IMR-90 (cell line): ENCODE measurements around the gene CD244. TPM values are rescaled to one million over a fixed set of nuclear protein-coding genes. Genes with fewer than 3 reads are reported as not detected.
A peak's percentile ranks its signal among the peaks of the same experiment; 100 is the strongest.

Experiments
- ATAC-seq: fragments of 200-7000 bp; cut with Tn5 transposase; 2 replicates; pipeline ENCODE4 v1.9.1; 2020; ENCODE audit warnings: low read depth, mild to moderate bottlenecking, moderate library complexity
- BruUV-seq: library from RNA; stranded (reverse); fragments of 400-500 nt; replicated peaks from 2 replicates; lab custom pipeline; 2021; lab: Mats Ljungman, UMichigan
- CTCF ChIA-PET: fragments of 300-600 bp; formaldehyde crosslinking; extraction: SDS; loops from one replicate; lab custom pipeline; 2021; ENCODE audit warnings: antibody characterized with exemption; lab: Yijun Ruan, JAX
- POLR2A ChIA-PET: fragments of 300-600 bp; sonication (Branson Sonifier 250); formaldehyde crosslinking; loops from one replicate; lab custom pipeline; 2022; ENCODE audit warnings: antibody characterized with exemption; ENCODE audit not compliant: unreplicated experiment; lab: Charles Lee
- DNase-seq: peaks from one replicate; pipeline ENCODE4 v3.0.0; 2013
- H2AFZ ChIP-seq: replicated peaks from 2 replicates; pipeline ENCODE3; 2013; ENCODE audit warnings: low read length, mild to moderate bottlenecking; ENCODE audit not compliant: poor library complexity
- H2AK5ac ChIP-seq: 2 replicates; pipeline ENCODE4 v1.6.1; 2013; ENCODE audit warnings: low read depth, low read length, inconsistent platforms
- H2AK9ac ChIP-seq: replicated peaks from 2 replicates; pipeline ENCODE3; 2013; ENCODE audit warnings: mild to moderate bottlenecking, low read depth, low read length, moderate library complexity; ENCODE audit not compliant: poor library complexity
- H2BK120ac ChIP-seq: 2 replicates; pipeline ENCODE4 v1.6.1; 2013; ENCODE audit warnings: low read depth, low read length, inconsistent platforms
- H2BK15ac ChIP-seq: 3 replicates; pipeline ENCODE4 v1.6.1; 2013; ENCODE audit warnings: low read depth, low read length, inconsistent platforms
- H2BK20ac ChIP-seq: 2 replicates; pipeline ENCODE4 v1.6.1; 2013; ENCODE audit warnings: low read depth, mild to moderate bottlenecking, inconsistent platforms, low read length, moderate library complexity
- H2BK5ac ChIP-seq: 2 replicates; pipeline ENCODE4 v1.6.1; 2013; ENCODE audit warnings: mild to moderate bottlenecking, low read depth, low read length, inconsistent platforms; ENCODE audit not compliant: poor library complexity, severe bottlenecking
- H3K14ac ChIP-seq: replicated peaks from 2 replicates; pipeline ENCODE4 v1.6.1; 2013; ENCODE audit warnings: low read depth, low read length, inconsistent platforms
- H3K18ac ChIP-seq: 2 replicates; pipeline ENCODE4 v1.6.1; 2013; ENCODE audit warnings: low read depth, low read length, control low read depth
- H3K23ac ChIP-seq: 2 replicates; pipeline ENCODE4 v1.6.1; 2013; ENCODE audit warnings: low read depth, low read length, inconsistent platforms
- H3K27ac ChIP-seq: 2 replicates; pipeline ENCODE4 v1.5.1; 2013; ENCODE audit warnings: mild to moderate bottlenecking, control low read depth, low read length; ENCODE audit not compliant: insufficient read depth
- H3K27me3 ChIP-seq: 2 replicates; pipeline ENCODE4 v1.6.1; 2013; ENCODE audit warnings: low read length; ENCODE audit not compliant: control insufficient read depth, insufficient read depth
- H3K36me3 ChIP-seq: 2 replicates; pipeline ENCODE4 v1.6.1; 2013; ENCODE audit warnings: low read length, mixed read lengths; ENCODE audit not compliant: control insufficient read depth, insufficient read depth
- H3K4ac ChIP-seq: 2 replicates; pipeline ENCODE4 v1.6.1; 2013; ENCODE audit warnings: low read depth, low read length, inconsistent platforms
- H3K4me1 ChIP-seq: 2 replicates; pipeline ENCODE4 v1.6.1; 2013; ENCODE audit warnings: low read length, mixed read lengths; ENCODE audit not compliant: control insufficient read depth, insufficient read depth
- H3K4me2 ChIP-seq: 2 replicates; pipeline ENCODE4 v1.6.1; 2013; ENCODE audit warnings: low read depth, mild to moderate bottlenecking, control low read depth, low read length, moderate library complexity
- H3K4me3 ChIP-seq: 2 replicates; pipeline ENCODE4 v1.5.1; 2013; ENCODE audit warnings: low read depth, mild to moderate bottlenecking, control low read depth, low read length, moderate library complexity; ENCODE audit not compliant: insufficient read depth
- H3K56ac ChIP-seq: 2 replicates; pipeline ENCODE4 v1.6.1; 2013; ENCODE audit warnings: low read length, inconsistent platforms; ENCODE audit not compliant: insufficient read depth; ENCODE audit errors: extremely low read depth
- H3K79me1 ChIP-seq, 2 experiments: 2 replicates each; pipeline ENCODE4 v1.6.1; 2013; ENCODE audit warnings: low read length in 2 of 2, inconsistent platforms in 1 of 2, low read depth in 1 of 2
- H3K9ac ChIP-seq: 2 replicates; pipeline ENCODE4 v1.6.1; 2013; ENCODE audit warnings: low read depth, low read length, control low read depth
- H3K9me1 ChIP-seq: 2 replicates; pipeline ENCODE4 v1.6.1; 2013; ENCODE audit warnings: low read length, inconsistent platforms; ENCODE audit not compliant: insufficient read depth
- H3K9me3 ChIP-seq: 2 replicates; pipeline ENCODE4 v1.6.1; 2013; ENCODE audit warnings: low read length; ENCODE audit not compliant: control insufficient read depth, insufficient read depth
- H4K20me1 ChIP-seq: 2 replicates; pipeline ENCODE4 v1.6.1; 2013; ENCODE audit warnings: low read length, inconsistent platforms; ENCODE audit not compliant: insufficient read depth
- H4K5ac ChIP-seq: 2 replicates; pipeline ENCODE4 v1.6.1; 2013; ENCODE audit warnings: mild to moderate bottlenecking, low read depth, low read length, control low read depth
- H4K8ac ChIP-seq, 2 experiments: 2 replicates each; pipeline ENCODE4 v1.6.1; 2013; ENCODE audit warnings: low read depth in 2 of 2, low read length in 2 of 2, control low read depth in 1 of 2, inconsistent platforms in 1 of 2
- H4K91ac ChIP-seq: 2 replicates; pipeline ENCODE4 v1.6.1; 2013; ENCODE audit warnings: low read depth, low read length, inconsistent platforms; ENCODE audit not compliant: insufficient read depth
- BHLHE40 ChIP-seq: fragments of 150-350 bp; IDR thresholded peaks from 2 replicates; pipeline ENCODE4 v1.6.1; 2016; ENCODE audit warnings: mild to moderate bottlenecking, low read depth, low read length
- CHD1 ChIP-seq: IDR thresholded peaks from 2 replicates; pipeline ENCODE4 v1.6.1; 2012; ENCODE audit warnings: low read depth, low read length, improper control_type of control experiment
- FOS ChIP-seq: fragments of 150-350 bp; IDR thresholded peaks from 2 replicates; pipeline ENCODE4 v1.6.1; 2016; ENCODE audit warnings: low read depth, low read length
- MAFK ChIP-seq: IDR thresholded peaks from 2 replicates; pipeline ENCODE4 v1.6.1; 2012; ENCODE audit warnings: low read depth, low read length, improper control_type of control experiment
- MAZ ChIP-seq: IDR thresholded peaks from 2 replicates; pipeline ENCODE4 v1.6.1; 2012; ENCODE audit warnings: low read depth, mild to moderate bottlenecking, low read length, improper control_type of control experiment, moderate library complexity, borderline replicate concordance
- MXI1 ChIP-seq: IDR thresholded peaks from 2 replicates; pipeline ENCODE4 v1.6.1; 2012; ENCODE audit warnings: low read depth, mild to moderate bottlenecking, low read length, moderate library complexity, borderline replicate concordance
- NFE2L2 ChIP-seq: fragments of 150-350 bp; IDR thresholded peaks from 2 replicates; pipeline ENCODE4 v1.6.1; 2016; ENCODE audit warnings: low read depth, mild to moderate bottlenecking, low read length
- RAD21 ChIP-seq: IDR thresholded peaks from 2 replicates; pipeline ENCODE4 v1.6.1; 2012; ENCODE audit warnings: low read length, improper control_type of control experiment
- SMC3 ChIP-seq: fragments of 150-350 bp; IDR thresholded peaks from 2 replicates; pipeline ENCODE4 v1.6.1; 2016; ENCODE audit warnings: low read depth, mild to moderate bottlenecking, antibody characterized with exemption, low read length, moderate library complexity
- WGBS, 2 experiments: methylation state at CpG; one replicate each; pipeline versions ENCODE4 v1.1.5 to v1.1.7; 2013; ENCODE audit warnings: missing lambda C conversion rate in 2 of 2; ENCODE audit not compliant: insufficient read length in 1 of 2; ENCODE audit errors: extremely low coverage in 2 of 2; 5-methylcytosine and 5-hydroxymethylcytosine counted together
- dilution Hi-C: fragments of 300-500 bp; cut with HindIII; formaldehyde crosslinking; loops from one replicate; pipeline ENCODE4 v1.14.3; 2018; ENCODE audit warnings: low sequenced_read_pairs; ENCODE audit not compliant: unreplicated experiment
- in situ Hi-C: fragments of 300-500 bp; cut with MboI; formaldehyde crosslinking; loops from 3 replicates; pipeline ENCODE4 v1.14.3; 2019; ENCODE audit warnings: low sequenced_read_pairs, inconsistent platforms, mixed read lengths
- intact Hi-C: fragments of 100-400 bp; cut with micrococcal nuclease; formaldehyde crosslinking; loops from 2 replicates; pipeline ENCODE4 v1.10.0; 2022
- polyA plus RNA-seq, 3 experiments: library from polyadenylated mRNA; depleted of rRNA; stranded (reverse); fragments of >200 nt; gene quantifications; 2 replicates each; pipeline ENCODE4 v1.2.3, GENCODE V29; 2012; ENCODE audit warnings: low replicate concordance in 1 of 3
- total RNA-seq: library from RNA; depleted of rRNA; stranded (reverse); fragments of >200 nt; gene quantifications from 2 replicates; pipeline ENCODE4 v1.2.3, GENCODE V29; 2012; rRNA removed
- TF ChIP-seq, protein P1 (sequence below): fragments of 150-350 bp; IDR thresholded peaks from 2 replicates; pipeline ENCODE4 v1.6.1; 2017; ENCODE audit warnings: mild to moderate bottlenecking, antibody characterized with exemption, low read length, low read depth

Gene CD244
- total and polyA plus RNA-seq, 2 of the 4 experiments (the other 2 are of a cell fraction), result not detected

DNA sequence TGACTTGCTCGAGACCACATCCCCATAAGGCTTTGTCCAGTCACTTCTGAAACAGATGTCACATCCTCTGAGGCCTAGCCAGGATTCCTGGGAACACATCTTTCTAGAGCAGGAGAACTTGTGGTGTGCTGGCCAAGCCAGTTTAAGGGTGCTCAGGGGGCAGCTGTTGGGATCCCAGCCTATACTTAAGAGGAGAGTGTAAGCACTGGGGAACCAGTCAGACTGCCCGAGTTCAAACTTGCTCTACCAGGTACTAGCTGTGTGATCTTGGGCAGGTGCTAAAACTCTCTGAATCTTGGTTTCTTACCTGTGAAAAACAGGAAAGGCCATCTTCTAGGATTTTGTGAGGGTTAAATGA is 82.3 kb downstream of the CD244 start:
- Histone ChIP-seq H2AFZ (no peak overlapping the region), H4K8ac (no peak overlapping the region), H2BK120ac (no peak overlapping the region), H4K91ac (no peak overlapping the region), H3K18ac (no peak overlapping the region), H3K4me1 (no peaks in the 10 kb centered on the region), H4K5ac (no peak overlapping the region), H2AK5ac (no peak overlapping the region), H3K4me2 (no peak overlapping the region), H4K20me1 (no peaks in the 10 kb centered on the region), H3K4me3 (no peak overlapping the region), H2BK5ac (no peak overlapping the region), H3K36me3 (no peaks in the 10 kb centered on the region), H2BK15ac (no peak overlapping the region), H3K14ac (no peak overlapping the region), H3K9me1 (no peaks in the 10 kb centered on the region), H3K9ac (no peak overlapping the region), H3K9me3 (no peaks in the 10 kb centered on the region), H3K23ac (no peak overlapping the region), H3K56ac (no peak overlapping the region), H3K27me3 (no peaks in the 10 kb centered on the region), H2BK20ac (no peak overlapping the region), H3K79me1 (no peaks in the 10 kb centered on the region), H2AK9ac (peak overlapping the region; percentile 23), H3K27ac (no peak overlapping the region), H3K4ac (no peak overlapping the region)
- no peak for ATAC-seq
- dilution Hi-C loops, result no loop called here
- TF ChIP-seq NFE2L2 (no peak), MAFK (no peak), SMC3 (no peak), BHLHE40 (no peak), RAD21 (no peak), MAZ (no peak), CHD1 (no peak), FOS (no peak), MXI1 (no peak)
- TF ChIP-seq, protein P1, sequence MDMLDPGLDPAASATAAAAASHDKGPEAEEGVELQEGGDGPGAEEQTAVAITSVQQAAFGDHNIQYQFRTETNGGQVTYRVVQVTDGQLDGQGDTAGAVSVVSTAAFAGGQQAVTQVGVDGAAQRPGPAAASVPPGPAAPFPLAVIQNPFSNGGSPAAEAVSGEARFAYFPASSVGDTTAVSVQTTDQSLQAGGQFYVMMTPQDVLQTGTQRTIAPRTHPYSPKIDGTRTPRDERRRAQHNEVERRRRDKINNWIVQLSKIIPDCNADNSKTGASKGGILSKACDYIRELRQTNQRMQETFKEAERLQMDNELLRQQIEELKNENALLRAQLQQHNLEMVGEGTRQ, result no peak
- no CpG with 5 or more reads among the region's 2 CpGs for WGBS, 2 experiments
- ChIA-PET POLR2A (no interaction called here), CTCF (interaction anchor here (0.8 kb wide), 1 partner anchor 12 kb away, joined by 3 read pairs; no protein-coding TSS in a partner anchor)
- DNase-seq, result no peak
- no TSS peak for BruUV-seq
- in situ Hi-C loops, result no loop called here
- intact Hi-C loops, result no loop called here

Other genes with a start within 250 kb of the CD244 start
- not detected in 2 replicates for gene SLAMF1, start 215.8 kb downstream of the CD244 start, total RNA-seq
- gene SLAMF1, start 215.8 kb downstream of the CD244 start, polyA plus RNA-seq (2012; rRNA removed), result not detected in 2 replicates
- gene CD48, start 151.1 kb downstream of the CD244 start, total RNA-seq, result not detected in 2 replicates
- gene CD48, start 151.1 kb downstream of the CD244 start, polyA plus RNA-seq (2012; rRNA removed), result not detected in 2 replicates
- not detected in 2 replicates for gene SLAMF7, start 123.6 kb downstream of the CD244 start, total RNA-seq
- not detected in 2 replicates for gene SLAMF7, start 123.6 kb downstream of the CD244 start, polyA plus RNA-seq (2012; rRNA removed)
- not detected in 2 replicates for gene LY9, start 66.7 kb downstream of the CD244 start, total RNA-seq
- not detected in 2 replicates for gene LY9, start 66.7 kb downstream of the CD244 start, polyA plus RNA-seq (2012; rRNA removed)
- not detected in 2 replicates for gene ITLN1, start 22.3 kb upstream of the CD244 start, total RNA-seq
- gene ITLN1, start 22.3 kb upstream of the CD244 start, polyA plus RNA-seq (2012; rRNA removed), result not detected in 2 replicates
- gene ITLN2, start 91.9 kb upstream of the CD244 start, total RNA-seq, result not detected in 2 replicates
- not detected in 2 replicates for gene ITLN2, start 91.9 kb upstream of the CD244 start, polyA plus RNA-seq (2012; rRNA removed)
- 0.83 and 2.2 TPM in 2 replicates for gene F11R, start 158.3 kb upstream of the CD244 start, total RNA-seq
- 0.47 and 0.79 TPM in 2 replicates for gene F11R, start 158.3 kb upstream of the CD244 start, polyA plus RNA-seq (2012; rRNA removed)
- gene TSTD1, start 176.1 kb upstream of the CD244 start, total RNA-seq, result not detected in 2 replicates
- 0.21 TPM in 1 of 2 replicates, not detected in the other for gene TSTD1, start 176.1 kb upstream of the CD244 start, polyA plus RNA-seq (2012; rRNA removed)
- 62.2 and 78.9 TPM in 2 replicates for gene USF1, start 183.1 kb upstream of the CD244 start, total RNA-seq
- 34.6 and 37.1 TPM in 2 replicates for gene USF1, start 183.1 kb upstream of the CD244 start, polyA plus RNA-seq (2012; rRNA removed)
- not detected in 2 replicates for gene ARHGAP30, start 207.0 kb upstream of the CD244 start, total RNA-seq
- 0.02 and 0.03 TPM in 2 replicates for gene ARHGAP30, start 207.0 kb upstream of the CD244 start, polyA plus RNA-seq (2012; rRNA removed)
- gene NECTIN4, start 226.7 kb upstream of the CD244 start, total RNA-seq, result under 0.01 and 0.18 TPM in 2 replicates
- 0.13 and 0.24 TPM in 2 replicates for gene NECTIN4, start 226.7 kb upstream of the CD244 start, polyA plus RNA-seq (2012; rRNA removed)
- 0.18 TPM in 1 of 2 replicates, not detected in the other for gene KLHDC9, start 235.5 kb upstream of the CD244 start, total RNA-seq
- gene KLHDC9, start 235.5 kb upstream of the CD244 start, polyA plus RNA-seq (2012; rRNA removed), result 0.70 and 1.1 TPM in 2 replicates